NK-92 (cell line): ENCODE results near the gene PLA2G3.
"Not testable (repeated sequence)": the region's sequence is repeated elsewhere in the genome, so short reads cannot be mapped to it uniquely, and the experiment has no call there.

Experiments
- DNase-seq: peaks from one replicate; lab custom pipeline; 2025; ENCODE audit not compliant: unreplicated experiment; lab: John Stamatoyannopoulos, UW

The PLA2G3 gene

DNA sequence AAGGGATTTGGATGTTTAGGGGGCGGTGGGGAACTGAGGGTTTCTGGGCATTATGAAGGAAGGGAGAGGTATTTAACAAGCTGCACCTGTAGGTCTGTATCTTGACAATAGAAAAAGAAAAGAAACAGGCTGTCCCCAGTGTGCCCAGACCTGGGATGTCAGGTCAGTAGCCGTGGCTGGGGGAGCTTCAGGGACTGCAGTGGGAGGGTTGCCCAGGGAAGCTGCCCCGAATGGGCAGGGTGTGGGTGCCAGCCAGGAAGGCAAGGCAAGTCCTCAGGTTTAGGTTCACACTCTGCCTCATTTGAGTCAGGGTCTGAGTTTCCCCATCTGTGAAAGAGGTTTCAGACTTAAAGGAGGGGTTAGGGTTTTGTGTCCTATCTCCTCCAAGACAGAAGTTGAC, 16.0 kb downstream of the PLA2G3 start:
- DNase-seq = no peak

DNA sequence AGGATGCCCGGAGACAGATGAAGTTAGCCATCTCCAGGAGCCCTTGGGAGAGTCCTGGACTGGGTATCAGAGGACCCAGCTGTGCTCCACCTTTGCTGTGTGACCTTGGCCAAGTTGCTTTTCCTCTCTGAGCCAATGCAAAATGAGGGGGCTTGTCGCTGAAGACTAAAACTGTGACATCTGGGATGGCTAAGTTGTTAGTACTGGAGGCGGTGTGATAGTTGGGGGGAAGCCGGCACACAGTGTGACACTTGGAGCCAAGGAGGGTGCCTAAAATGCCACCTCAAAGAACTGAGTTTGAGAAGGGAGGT, 17.1 kb downstream of the PLA2G3 start:
- no peak for DNase-seq

DNA sequence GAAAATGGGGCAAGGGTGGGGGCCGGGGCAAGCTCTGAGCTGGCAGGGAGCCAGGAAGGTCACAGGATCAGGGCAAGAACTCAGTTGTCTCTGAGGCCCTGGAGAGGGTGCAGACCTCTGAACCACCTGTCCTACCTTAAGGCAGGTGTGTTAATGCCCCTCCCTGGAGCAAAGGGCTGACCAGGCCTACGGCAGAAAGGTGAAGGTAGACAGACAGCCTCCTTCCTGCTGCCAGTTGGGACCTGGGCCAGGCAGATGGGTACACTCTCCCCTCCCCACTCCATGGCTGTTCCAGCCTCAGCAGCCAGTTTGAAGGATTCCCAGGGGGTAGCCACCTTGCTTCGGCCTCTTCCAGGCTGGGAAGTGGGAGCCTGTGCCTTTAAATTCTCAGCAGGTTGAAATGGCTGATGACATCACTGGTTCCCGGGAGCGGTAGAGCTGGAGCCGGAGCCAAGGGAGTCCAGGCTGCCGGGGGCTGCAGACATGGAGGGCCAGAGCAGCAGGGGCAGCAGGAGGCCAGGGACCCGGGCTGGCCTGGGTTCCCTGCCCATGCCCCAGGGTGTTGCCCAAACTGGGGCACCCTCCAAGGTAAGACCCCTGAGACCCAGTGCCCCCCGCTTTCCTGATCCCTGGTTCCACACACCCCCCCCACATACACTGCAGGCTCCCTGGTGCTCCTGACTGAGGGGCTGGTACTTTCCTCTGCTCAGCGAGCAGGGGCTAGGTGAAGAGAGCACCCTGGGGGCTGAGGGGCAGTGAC, 17.6 kb downstream of the PLA2G3 start, which contains the start of gene INPP5J:
INPP5J (plus strand) TSS at position 435 of the 760 bp plus-strand sequence; CDS start at position 484, 49 bp downstream.
- DNase-seq = no peak

DNA sequence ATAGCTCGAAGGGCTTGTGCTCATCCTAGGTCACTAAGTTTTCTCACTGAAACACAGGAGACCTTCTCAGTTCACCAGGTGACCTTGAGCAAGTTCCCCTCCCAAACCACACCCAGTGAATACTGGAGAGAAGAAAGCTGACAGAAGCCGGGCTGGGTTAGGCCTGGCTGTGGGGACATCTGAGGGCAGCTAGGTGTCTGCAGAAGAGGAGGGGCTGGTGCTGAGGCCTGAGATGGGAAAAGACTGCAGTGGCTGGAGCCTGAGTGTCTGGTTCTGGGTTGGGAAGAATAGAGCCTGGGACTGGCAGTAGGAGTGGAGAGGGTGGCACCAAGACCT, 18.1 kb downstream of the PLA2G3 start:
- no peak for DNase-seq

DNA sequence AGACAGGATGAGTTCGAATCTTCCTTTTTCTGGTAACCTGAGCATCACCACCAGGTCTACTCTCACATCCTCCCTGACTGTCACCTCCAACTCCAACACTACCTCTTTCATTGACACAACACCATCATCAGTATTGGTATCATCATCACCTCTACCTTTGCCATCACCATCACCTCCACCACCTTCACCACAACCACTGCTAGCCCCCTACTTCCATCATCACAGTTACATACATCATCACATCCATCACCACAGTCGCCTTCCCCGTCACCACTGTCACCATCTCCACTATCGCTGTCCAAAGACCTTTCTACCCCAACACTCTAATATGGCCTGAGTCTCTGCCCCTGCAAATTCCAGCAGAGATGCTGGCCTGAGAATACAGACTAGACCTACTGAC, 18.9 kb downstream of the PLA2G3 start:
- DNase-seq = no peak

DNA sequence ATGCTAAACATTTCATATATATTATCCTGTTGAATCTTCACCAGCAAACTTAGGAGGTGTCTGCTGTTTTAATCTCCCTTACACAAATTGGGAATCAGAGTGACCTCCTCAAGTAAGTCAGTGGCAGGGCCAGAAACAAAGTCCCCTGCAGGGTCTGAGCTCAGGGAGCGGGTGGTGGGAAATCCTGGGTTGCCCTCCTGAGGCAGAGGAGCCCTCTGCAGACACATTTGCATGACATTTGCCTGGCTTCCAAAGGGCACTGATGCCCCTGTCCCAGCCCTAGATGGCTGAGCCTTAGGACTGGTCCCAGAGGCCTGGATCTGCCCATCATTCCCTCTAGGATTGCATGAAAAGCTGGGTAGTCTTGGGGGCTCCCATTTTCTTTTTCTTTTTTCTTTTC, 19.7 kb downstream of the PLA2G3 start:
- no peak for DNase-seq

DNA sequence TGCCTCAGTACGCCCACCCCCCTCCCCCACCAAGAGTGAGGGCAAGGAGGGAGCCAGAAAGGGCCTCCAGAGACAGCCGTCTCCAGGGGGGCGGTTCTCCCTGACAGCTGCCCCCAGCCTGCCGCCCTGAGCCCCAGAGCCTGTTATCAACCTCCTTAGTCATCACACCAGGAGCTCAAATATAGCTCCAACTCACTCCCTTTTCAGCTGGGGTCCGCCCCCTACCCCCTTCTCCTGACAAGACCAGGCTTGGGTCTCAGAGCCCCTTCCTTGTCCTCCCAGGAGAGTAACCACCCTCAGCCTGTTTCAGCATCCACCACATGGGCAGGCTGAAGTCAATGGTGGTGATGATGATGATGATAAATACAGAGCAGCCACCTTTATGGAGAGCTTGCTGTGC, 20.1 kb downstream of the PLA2G3 start:
- no peak for DNase-seq

DNA sequence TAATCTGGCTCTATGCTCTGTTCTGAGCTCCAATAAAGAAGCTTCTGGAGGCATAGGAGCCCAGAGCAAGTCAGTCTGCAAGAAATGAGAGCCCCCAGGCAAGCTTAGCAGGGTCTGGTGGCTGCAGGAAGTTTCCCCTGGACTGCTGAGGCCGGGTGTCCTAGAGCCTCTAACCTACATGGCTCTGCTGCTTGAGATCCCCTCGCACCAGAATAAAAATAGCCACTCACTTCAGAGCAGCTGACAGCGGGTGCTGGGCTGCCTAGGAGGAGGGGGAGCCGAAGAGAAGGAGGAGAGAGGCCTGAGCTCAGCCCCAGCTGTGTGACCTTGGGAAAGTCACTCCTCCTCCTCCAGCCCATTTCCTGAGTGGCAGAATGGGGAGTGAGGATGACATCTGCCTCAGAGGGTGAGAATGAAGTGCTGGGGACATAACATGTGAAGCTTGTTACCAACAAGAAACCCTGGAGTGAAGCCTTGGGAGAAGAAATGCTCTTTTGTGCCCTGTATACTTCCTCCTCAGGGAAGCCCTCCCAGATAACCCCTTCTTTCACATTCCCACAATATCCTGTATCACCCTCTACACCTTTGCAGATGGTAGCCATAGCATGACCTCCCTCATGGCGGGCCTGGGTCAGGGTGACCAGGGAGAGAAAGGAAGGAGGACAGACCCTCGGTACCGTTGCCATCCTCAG, 21.1 kb downstream of the PLA2G3 start:
- no peak for DNase-seq

DNA sequence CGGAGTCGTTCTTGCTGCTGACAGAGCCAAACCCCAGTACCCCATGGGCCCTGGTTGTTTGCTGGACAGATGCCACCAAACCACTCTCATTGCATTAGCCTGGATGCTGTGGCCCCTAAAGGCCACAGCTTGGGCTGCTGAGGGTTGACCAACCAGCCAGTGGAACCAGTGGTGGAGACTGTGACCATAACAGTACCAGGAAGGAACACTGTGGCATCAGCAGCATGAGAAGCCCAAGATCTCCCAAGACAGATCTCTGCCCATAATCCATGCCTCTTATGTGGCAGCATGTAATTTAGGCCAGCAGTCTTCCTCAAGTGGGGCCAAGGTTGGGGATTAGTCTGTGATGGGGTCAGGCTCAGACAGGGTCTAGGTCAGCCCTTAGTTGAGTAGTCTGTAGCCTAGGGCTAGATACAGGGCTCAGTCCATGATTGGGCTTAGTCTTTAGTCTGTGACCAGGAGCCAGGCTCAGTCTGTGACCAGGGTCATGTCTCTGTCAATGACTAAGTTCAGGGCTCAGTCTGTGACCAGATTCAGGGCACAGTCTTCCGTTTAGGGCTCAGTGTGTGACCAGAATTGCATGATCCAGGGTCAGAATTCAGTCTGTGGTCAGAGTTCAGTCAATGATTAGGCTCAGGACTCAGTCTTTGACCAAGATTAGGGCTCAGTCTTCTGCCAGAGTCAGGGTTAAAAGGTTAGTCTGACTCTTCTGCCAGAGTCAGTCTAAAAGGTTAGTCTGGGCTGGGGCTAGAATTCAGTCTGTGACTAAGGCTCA, 22.1 kb downstream of the PLA2G3 start:
- no peak for DNase-seq

DNA sequence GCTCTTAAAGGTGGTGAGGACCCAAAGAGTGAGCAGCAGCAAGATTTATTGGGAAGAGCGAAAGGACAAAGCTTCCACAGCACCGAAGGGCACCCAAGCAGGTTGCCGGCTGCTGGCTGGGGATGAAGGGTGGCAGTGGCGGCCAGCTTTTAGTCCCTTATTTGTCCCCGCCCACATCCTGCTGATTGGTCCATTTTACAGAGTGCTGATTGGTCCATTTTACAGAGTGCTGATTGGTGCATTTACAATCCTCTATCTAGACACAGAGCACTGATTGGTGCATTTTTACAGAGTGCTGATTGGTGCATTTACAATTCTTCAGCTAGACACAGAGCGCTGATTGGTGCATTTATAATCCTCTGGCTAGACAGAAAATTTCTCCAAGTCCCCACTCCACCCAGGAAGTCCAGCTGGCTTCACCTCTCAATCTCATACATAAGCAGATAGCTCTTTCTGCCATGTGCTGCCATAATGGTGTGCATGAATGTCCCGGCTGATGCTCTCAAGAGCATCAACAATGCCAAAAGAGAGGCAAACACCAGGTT, 27.7 kb downstream of the PLA2G3 start:
- DNase-seq = not testable (repeated sequence)

DNA sequence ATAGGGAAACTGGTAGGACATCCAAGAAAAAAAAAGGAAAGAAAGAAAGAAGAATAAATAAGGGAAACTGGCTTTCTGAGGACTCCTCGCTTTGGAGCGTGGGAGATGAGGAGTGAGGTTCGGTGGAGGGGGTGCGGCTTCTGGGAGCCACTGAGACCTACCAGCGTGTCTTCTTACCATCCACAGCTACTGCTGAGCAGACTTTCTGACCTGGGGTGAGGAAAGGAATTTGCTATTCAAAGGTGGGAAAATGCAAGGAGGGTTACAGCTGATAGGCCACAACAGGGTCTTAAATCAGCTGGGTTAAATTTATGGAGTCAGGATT, 32.5 kb downstream of the PLA2G3 start:
- DNase-seq = no peak

DNA sequence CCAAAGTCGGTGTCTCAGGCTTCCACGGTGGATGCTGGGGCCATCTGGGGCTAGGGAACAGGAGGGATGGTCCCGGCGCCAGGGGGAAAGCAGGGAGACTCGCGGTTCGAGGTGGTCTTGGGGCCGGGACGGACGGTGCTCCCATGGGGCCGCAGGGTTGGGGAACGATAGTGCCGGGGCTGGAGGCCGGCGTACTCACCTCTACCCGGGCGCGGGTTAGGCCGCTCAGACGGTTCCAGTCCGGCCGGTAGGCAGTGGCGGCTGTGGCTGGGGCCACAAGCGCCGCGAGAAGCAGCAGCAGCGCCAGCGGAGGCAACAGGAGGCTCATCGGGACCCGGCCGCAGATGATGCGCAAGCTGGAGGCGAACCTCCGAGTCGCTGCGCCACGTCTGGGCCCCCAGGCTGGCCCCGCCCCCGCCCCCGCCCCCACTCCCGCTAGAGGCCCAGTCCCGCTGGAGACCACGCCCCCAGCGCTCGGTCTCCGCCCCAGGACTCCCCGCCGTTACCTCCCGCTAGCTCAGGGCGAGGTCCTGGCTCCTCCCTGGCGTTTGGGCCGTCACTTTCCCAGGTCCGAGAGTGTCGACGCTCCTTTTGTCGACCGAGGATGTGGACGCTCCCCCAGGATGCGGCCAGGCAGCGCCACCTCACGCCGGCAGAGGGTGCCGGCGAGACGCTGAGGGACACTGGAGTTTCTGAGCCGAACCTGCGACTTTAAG, 33.0 kb downstream of the PLA2G3 start, which contains the start of gene SELENOM:
SELENOM (minus strand) TSS at position 391 of the 716 bp plus-strand sequence; CDS start at position 328, 63 bp downstream.
- DNase-seq = peak; percentile 30

DNA sequence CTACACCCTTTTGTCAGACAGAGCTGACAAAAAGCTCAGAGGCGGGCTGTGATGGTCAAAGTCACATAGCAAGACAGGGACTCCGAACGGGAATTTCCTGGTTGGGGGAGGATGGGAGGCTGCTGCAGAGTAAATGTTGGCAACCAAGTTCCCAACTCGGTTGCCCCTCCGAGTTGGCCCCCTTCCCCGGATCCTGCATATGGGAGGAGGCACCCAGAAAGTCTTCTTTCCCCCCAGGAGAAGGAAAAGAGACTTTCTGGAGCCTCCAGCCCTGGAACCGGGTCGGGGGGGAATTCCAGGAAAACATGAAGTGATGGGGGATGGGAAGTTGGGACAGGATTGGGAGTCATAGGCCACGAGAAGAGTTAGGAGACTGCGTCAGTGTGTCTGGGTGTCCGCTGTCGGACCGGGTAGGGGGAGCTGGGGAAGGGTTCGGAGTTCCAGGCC, 33.6 kb downstream of the PLA2G3 start:
- no peak for DNase-seq

DNA sequence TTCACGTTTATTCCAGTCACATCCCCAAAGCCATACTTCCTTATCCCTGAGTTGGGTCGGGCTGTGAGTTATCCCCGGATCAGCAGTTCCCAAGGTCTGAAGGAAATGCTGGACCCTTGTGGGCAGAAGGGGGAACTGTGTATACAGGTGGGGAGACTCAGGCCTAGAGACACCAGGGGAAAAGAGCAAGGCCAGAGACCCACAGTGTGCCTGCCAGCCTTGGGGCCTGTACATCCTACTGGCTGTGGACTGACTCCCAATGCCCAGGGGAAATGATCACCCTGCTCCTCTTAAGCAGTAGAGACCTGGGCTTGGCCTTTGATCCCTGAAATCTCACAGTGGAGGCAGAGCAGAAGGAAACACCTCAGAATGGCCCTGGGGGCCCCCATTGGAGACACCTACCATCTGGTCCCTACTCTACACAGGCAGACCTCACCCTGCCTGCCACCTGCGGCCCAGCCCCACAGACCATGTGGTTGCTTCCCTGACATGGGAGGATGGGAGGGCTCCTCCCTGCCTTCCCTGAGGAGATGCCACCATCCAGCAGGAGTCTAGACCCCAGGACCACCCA, 34.2 kb downstream of the PLA2G3 start:
- DNase-seq = no peak

DNA sequence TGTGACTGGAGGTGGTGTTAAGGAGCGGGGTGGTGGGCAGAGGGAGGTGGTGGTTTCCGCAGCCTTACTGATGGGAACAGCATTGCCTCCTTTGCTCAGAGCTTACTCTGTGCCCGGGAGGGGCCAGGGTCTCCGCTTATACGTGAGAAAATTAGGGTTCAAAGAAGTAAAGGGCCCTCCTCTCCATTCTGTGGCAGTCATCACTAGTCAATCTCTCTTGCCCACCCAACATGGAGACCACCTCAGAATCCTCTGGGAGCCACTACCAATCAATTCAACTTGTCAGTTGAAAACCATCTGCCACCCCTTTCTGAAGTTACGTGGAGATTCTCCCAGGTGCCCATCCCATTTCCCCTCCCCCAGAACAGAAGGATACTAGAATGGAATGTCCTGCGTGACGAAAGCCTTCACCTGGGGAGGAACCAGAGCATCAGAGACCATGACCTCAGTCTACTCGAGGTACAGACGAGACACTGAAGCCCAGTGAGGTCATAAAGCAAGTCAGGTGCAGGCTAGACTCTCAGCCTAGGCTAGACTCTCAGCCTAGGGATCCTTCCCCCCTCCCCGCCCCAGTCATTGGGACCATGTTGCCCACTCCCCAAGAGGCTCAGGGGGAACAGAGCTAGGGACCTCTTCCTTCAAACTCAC, 34.9 kb downstream of the PLA2G3 start:
- DNase-seq = no peak

DNA sequence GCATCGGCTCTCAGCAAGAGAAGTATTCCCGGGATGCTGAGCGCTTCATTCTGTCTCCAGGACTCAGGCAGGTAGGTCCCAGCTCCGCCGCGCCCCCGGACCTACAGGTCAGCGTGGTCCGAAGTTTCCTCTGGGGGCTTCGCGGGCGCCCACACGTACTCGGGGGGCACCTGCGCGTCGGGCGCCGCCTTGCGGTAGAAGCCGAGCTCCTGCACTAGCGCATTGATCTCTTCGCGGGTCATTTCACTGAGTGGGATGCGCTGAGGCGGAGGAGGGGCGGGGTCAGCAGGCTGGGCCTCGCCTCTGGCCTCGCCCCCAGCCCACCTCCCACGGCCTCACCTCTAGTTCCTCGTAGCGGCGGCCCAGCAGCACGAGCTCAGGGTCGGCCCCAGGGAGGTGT, 35.4 kb downstream of the PLA2G3 start:
- no peak for DNase-seq

DNA sequence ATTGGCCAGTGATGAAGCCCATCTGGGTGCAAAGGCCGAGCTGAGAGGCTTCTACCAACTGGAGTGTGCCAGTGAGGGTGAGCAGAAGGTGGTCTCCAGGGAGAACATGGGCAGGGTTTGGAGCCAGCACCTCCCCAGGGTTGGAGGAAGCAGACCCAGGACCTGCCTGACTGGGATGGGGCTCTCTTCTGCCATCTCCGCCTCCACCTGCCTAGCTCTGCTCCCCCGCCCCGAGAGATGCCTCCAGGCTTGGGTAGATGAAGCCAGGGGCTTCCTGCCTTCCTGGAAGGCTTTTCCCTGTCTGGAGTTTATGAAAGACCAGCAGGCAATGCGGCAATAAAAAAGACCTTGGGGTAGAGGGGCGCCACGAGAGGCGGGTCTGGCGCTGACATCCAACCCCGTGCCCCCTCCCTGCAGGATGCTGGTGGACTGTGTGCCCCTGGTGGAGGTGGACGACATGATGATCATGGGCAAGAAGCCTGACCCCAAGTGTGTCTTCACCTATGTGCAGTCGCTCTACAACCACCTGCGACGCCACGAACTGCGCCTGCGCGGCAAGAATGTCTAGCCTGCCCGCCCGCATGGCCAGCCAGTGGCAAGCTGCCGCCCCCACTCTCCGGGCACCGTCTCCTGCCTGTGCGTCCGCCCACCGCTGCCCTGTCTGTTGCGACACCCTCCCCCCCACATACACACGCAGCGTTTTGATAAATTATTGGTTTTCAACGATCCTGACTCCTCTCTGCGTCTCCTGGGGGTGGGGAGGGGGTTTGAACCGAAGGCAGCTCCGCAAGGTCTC, 36.2 kb downstream of the PLA2G3 start:
- no peak for DNase-seq

DNA sequence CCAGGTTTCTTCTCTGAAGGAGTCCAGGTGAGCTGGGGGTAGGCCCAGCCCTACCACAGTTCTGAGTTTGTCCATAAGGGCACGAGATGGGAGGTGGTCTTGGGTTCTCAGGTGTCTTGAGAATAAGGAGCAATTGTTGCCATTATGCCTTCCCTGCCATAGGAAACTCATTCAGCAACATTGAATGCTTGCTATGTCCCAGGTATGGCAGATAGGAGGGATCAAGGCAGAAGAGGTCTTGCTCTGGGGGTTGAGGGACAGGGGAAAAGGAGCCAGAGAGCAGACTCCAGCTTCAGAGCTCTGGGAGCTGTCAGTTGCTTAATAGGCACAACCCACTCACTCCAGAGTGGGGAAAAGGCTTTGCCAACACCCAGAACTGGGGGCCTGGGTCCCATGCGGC, 37.2 kb downstream of the PLA2G3 start:
- DNase-seq = no peak

DNA sequence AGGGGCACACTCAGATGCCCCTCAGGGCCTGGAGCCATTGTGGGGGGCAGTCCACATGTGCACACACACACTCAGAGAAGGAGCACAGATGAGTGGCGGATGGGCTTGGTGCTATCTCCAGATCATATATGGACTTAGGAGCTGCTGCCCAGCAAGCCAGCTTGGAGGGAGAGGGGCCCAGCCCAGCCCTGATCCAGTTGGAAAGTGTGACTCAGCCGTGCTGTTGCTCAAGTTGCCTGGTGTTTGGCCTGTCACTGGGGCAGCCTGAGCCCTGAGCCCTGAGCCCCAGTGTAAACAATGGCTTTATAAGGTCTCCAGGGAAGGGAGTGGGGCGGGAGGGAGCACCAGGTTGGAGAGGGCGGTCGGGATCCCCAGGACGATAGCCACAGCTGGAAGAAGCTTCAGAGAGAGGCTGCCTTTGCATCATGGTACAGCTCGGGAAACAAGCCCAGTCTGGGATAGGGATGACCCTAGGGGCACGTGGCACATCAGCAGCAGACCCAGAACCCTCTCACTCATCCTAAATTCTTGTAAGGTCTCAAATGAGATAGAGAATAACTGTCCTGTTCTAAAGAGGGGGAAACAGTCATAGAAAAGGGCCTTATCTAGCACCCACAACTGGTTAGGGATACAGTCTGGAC, 37.7 kb downstream of the PLA2G3 start:
- DNase-seq = no peak
